Natural killer cell treated with Interleukin-12 subunit alpha and Interleukin-12 subunit beta and Interleukin-15 and Interleukin-18, amount 100 ng/mL, for 72 hours (primary cell): Measurements from ENCODE around the gene SMIM35. TPM values are rescaled to one million over a fixed set of nuclear protein-coding genes. Genes with fewer than 3 reads are reported as not detected.
"Not testable (repeated sequence)": the region's sequence is repeated elsewhere in the genome, so short reads cannot be mapped to it uniquely, and the experiment has no call there.

Experiments
- ATAC-seq, 2 donors: fragments of 150-1000 bp; cut with Tn5 transposase in 1 of 2; sonication (Bioruptor Pico), chemical (Tn5 transposase) in 1 of 2; 2 replicates each; pipeline ENCODE4 v1.10.0; 2021
- DNase-seq: peaks from one replicate; pipeline ENCODE4 v3.0.0; 2022; ENCODE audit warnings: low spot score
- H3K27ac Mint-ChIP-seq, 2 donors: 1 replicate in 1 of 2; 2 replicates in 1 of 2; pipeline ENCODE4 v1.8.0; 2022; ENCODE audit warnings: mixed read lengths in 2 of 2, mild to moderate bottlenecking in 1 of 2, moderate library complexity in 1 of 2
- H3K27me3 Mint-ChIP-seq, 2 donors: 1 replicate in 1 of 2; 2 replicates in 1 of 2; pipeline ENCODE4 v1.8.0; 2022; ENCODE audit warnings: mixed read lengths in 2 of 2
- H3K36me3 Mint-ChIP-seq: one replicate; pipeline ENCODE4 v1.8.0; 2022; ENCODE audit warnings: mixed read lengths
- H3K4me1 Mint-ChIP-seq, 2 donors: 1 replicate in 1 of 2; 2 replicates in 1 of 2; pipeline ENCODE4 v1.8.0; 2022; ENCODE audit warnings: low read depth in 2 of 2, mixed read lengths in 2 of 2, mild to moderate bottlenecking in 1 of 2
- H3K4me3 Mint-ChIP-seq: one replicate; pipeline ENCODE4 v1.8.0; 2022; ENCODE audit warnings: mixed read lengths
- H3K9me3 Mint-ChIP-seq: 2 replicates; pipeline ENCODE4 v1.8.0; 2022; ENCODE audit warnings: mixed read lengths
- total RNA-seq, 2 donors: library from RNA; stranded (reverse); gene quantifications; one replicate each; pipeline ENCODE4 v1.2.3, GENCODE V29; 2022

The SMIM35 gene
- total RNA-seq, 2 donors from 2014 or later: not detected

- H3K4me3 Mint-ChIP-seq: no peak overlapping the region
- no peak for DNase-seq
- H3K36me3 Mint-ChIP-seq: no peaks in the 10 kb centered on the region
- no peaks in the 10 kb centered on the region for H3K27me3 Mint-ChIP-seq
- H3K27ac Mint-ChIP-seq: peak overlapping the region; percentile 6 to 76
- peaks cover 4% of the 10 kb centered on the region for H3K9me3 Mint-ChIP-seq
- ATAC-seq: no peak
- H3K4me1 Mint-ChIP-seq: peaks cover 75 to 86% of the 10 kb centered on the region in 2 donors
Observed at GRCh38 chr11:118009864-118010737, 76.7 kb downstream of the SMIM35 start.

GRCh38 chr11:118008271-118008911 is 78.4 kb downstream of the SMIM35 start:
- ATAC-seq (peak in 1 of 2 donors; percentile 63), DNase-seq (no peak)
- peak overlapping the region; percentile 91 for H3K4me3 Mint-ChIP-seq
- H3K9me3 Mint-ChIP-seq: peaks cover 6% of the 10 kb centered on the region
- H3K27me3 Mint-ChIP-seq: no peaks in the 10 kb centered on the region
- H3K4me1 Mint-ChIP-seq: peaks cover 72 to 85% of the 10 kb centered on the region in 2 donors
- peak overlapping the region; percentile 92 to 96 for H3K27ac Mint-ChIP-seq
- peaks cover 4% of the 10 kb centered on the region for H3K36me3 Mint-ChIP-seq

DNA sequence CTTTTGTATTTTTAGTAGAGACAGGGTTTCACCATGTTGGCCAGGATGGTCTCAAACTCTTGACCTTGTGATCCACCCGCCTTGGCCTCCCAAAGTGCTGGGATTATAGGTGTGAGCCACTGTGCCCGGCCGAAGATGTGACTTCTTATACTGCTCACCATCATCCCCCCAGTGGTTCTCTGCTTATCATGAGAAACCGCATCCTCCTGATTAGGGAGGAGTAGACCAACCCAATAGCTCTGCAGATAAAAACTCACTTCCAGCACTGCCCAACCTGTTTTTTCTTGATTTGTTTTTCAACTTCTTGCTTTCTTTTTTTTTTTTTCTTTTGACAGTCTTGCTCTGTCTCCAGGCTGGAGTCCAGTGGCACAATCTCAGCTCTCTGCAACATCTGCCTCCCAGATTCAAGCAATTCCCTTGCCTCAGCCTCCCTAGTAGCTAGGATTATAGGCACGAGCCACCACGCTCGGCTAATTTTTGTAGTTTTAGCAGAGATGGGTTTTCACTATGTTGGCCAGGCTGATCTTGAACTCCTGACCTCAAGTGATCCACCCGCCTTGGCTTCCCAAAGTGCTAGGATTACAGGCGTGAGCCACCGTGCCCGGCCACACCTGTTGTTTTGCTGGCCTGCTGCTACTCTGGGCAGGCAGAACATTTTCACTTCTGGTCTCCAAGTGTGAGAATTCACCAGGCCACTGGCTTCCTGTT is 79.0 kb downstream of the SMIM35 start:
- H3K36me3 Mint-ChIP-seq, H3K9me3 Mint-ChIP-seq, H3K27me3 Mint-ChIP-seq, DNase-seq: not testable (repeated sequence)
- ATAC-seq: peak; percentile 58 to 63
- Mint-ChIP-seq H3K27ac (peak overlapping the region; percentile 92 to 96), H3K4me3 (peak overlapping the region; percentile 91), H3K4me1 (peaks cover 73 to 85% of the 10 kb centered on the region in 2 donors)

- no peaks in the 10 kb centered on the region for H3K27me3 Mint-ChIP-seq
- no peak for DNase-seq
- peaks cover 5% of the 10 kb centered on the region for H3K36me3 Mint-ChIP-seq
- peak overlapping the region; percentile 91 for H3K4me3 Mint-ChIP-seq
- no peak for ATAC-seq
- H3K4me1 Mint-ChIP-seq: peaks cover 73 to 85% of the 10 kb centered on the region in 2 donors
- peaks cover 6% of the 10 kb centered on the region for H3K9me3 Mint-ChIP-seq
- H3K27ac Mint-ChIP-seq: peak overlapping the region; percentile 92 to 96
Observed at GRCh38 chr11:118007040-118007439, 79.7 kb downstream of the SMIM35 start.

- DNase-seq (no peak), ATAC-seq (no peak)
- H3K36me3 Mint-ChIP-seq: peaks cover 5% of the 10 kb centered on the region
- peak overlapping the region; percentile 92 to 96 for H3K27ac Mint-ChIP-seq
- no peak overlapping the region for H3K4me3 Mint-ChIP-seq
- H3K4me1 Mint-ChIP-seq: peaks cover 79 to 89% of the 10 kb centered on the region in 2 donors
- no peaks in the 10 kb centered on the region for H3K27me3 Mint-ChIP-seq
- H3K9me3 Mint-ChIP-seq: peaks cover 6% of the 10 kb centered on the region
Observed at GRCh38 chr11:118006153-118006534, 80.6 kb downstream of the SMIM35 start.

DNA sequence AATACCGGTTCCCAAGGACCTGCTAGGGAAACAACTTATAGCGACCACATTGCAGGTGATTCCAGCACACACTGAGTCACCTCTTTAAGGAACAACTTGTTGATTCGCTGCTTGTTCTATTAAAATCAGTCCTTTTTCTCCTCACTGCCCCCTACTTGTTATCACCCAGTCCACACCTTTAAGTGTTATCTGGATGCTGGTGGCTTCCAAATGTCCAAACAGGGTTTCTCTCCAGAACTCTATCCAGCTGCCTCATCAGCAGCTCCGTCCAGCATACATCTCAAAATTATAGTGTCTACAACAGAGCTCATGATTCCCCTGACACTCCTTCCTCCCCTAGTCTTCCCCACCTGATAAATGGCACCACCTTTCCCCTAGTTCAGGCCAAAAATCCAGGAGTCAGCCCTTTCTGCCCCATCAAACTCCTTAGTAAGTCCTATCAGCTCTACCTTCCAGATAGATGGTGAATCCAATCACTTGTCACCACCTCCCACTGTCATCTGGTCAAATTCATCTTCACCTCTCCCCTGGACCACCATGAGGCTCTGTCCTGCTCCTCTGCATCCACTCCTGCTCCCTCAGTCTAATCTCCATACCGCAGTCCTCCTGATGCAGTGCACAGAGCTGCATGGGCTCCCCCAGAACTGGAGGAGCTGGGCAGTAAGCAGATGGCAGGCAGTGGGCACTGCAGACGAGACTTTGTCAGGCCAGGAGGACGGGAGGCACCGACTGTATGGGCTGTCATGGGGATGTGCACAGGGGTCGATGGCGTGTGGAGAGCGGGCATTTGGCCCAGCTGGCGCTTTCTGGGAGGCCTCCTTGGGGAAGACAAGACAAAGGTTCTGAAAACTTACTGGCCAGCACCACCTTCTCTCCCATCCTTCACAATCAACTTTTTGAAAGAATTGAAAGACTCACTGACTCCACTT is 81.3 kb downstream of the SMIM35 start:
- H3K27ac Mint-ChIP-seq: peak overlapping the region; percentile 92 to 96
- no peaks in the 10 kb centered on the region for H3K27me3 Mint-ChIP-seq
- H3K4me1 Mint-ChIP-seq: peaks cover 81 to 85% of the 10 kb centered on the region in 2 donors
- H3K9me3 Mint-ChIP-seq: peaks cover 6% of the 10 kb centered on the region
- H3K4me3 Mint-ChIP-seq: peak overlapping the region; percentile 6
- ATAC-seq (no peak), DNase-seq (no peak)
- peaks cover 5% of the 10 kb centered on the region for H3K36me3 Mint-ChIP-seq

GRCh38 chr11:118004543-118005223 is 82.1 kb downstream of the SMIM35 start:
- ATAC-seq (no peak), DNase-seq (no peak)
- Mint-ChIP-seq H3K36me3 (peaks cover 5% of the 10 kb centered on the region), H3K27me3 (no peaks in the 10 kb centered on the region), H3K4me1 (peaks cover 84 to 86% of the 10 kb centered on the region in 2 donors), H3K9me3 (peaks cover 6% of the 10 kb centered on the region), H3K27ac (peak overlapping the region; percentile 96 to 98), H3K4me3 (peak overlapping the region; percentile 79)

GRCh38 chr11:118003456-118003855 is 83.3 kb downstream of the SMIM35 start:
- H3K36me3 Mint-ChIP-seq: peaks cover 6% of the 10 kb centered on the region
- peaks cover 6% of the 10 kb centered on the region for H3K9me3 Mint-ChIP-seq
- H3K27me3 Mint-ChIP-seq: no peaks in the 10 kb centered on the region
- DNase-seq (no peak), ATAC-seq (no peak)
- peak overlapping the region; percentile 79 for H3K4me3 Mint-ChIP-seq
- peak overlapping the region; percentile 94 to 98 for H3K27ac Mint-ChIP-seq
- H3K4me1 Mint-ChIP-seq: peaks cover 80 to 81% of the 10 kb centered on the region in 2 donors

DNA sequence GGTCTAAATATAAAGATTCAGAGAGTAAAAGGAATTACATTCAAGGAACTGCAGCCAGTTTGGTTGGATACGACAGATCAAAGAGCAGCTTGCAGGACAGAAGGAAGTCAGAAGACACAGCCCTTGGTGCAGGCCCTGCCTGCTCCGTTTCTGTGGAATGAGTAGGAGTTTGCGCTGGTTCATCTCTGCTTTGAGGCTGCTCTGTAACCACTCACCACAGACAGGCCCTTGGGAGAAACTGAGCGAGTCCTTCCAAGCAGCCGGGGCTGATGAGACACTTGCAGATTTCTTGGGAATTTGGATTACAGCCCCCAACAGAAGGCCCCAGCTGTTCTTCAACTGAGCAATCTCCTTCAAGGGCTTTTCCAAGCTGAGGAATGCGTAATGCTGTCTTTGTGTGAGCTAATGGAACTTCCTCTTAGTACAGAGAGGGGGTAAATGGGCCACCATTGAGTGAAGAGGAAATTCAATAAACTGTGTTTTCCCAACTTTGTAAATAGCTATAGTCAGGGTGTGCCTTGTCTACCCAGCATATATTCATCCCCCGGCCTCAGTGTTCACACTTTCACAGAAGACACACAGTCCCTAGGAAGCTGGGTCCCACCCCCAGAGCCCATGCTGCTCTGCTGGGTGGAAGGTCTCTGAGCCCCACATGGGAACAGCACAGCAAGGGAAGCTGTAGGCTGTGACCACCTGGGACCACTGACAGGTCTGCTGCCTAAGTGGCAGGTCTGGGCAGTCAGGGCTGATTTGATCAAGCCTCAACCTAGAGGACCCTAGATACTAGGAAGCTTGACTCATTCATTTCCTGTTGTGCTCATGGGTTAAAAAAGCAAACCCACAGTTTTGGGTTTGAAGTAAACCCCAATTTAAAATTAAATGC is 84.0 kb downstream of the SMIM35 start:
- Mint-ChIP-seq H3K4me1 (peaks cover 80 to 81% of the 10 kb centered on the region in 2 donors), H3K27me3 (no peaks in the 10 kb centered on the region), H3K36me3 (peaks cover 13% of the 10 kb centered on the region), H3K27ac (peak overlapping the region; percentile 94 to 98), H3K9me3 (peaks cover 6% of the 10 kb centered on the region), H3K4me3 (peak overlapping the region; percentile 79)
- ATAC-seq (peak; percentile 60 to 70), DNase-seq (peak; percentile 68)

GRCh38 chr11:118002010-118002540 is 84.7 kb downstream of the SMIM35 start:
- Mint-ChIP-seq H3K4me1 (peaks cover 80 to 81% of the 10 kb centered on the region in 2 donors), H3K27me3 (no peaks in the 10 kb centered on the region), H3K4me3 (peak overlapping the region; percentile 79), H3K27ac (peak overlapping the region; percentile 94 to 98), H3K36me3 (peaks cover 20% of the 10 kb centered on the region), H3K9me3 (peaks cover 9% of the 10 kb centered on the region)
- ATAC-seq (peak; percentile 68 to 76), DNase-seq (no peak)

DNA sequence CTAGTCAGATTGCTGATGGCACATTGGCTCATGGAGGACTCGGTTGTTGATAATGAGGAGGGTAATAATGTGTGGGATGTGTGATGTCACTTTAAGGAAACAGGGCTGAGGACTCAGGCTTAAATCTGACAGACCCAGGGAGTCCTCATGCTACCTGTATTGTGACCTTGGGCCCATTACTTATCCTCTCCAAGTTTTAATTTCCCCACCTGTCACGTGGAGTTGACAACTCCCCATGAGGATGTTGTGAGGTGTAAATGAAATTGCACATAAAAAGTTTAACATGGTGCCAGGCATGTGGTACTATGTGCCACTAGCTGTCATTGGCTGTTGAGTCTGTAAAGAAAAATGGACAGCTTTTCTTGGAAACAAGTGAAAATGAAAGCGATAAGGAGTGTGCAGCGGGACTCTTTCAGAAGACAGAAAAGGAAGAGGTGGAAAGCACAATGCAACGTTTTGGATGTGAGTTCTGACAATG is 85.2 kb downstream of the SMIM35 start:
- ATAC-seq (peak; percentile 53 to 79), DNase-seq (no peak)
- Mint-ChIP-seq H3K27me3 (no peaks in the 10 kb centered on the region), H3K4me1 (peaks cover 80% of the 10 kb centered on the region in 2 donors), H3K36me3 (peaks cover 23% of the 10 kb centered on the region), H3K9me3 (peaks cover 9% of the 10 kb centered on the region), H3K4me3 (peak overlapping the region; percentile 79), H3K27ac (peak overlapping the region; percentile 94 to 98)
